ENCODE data around the gene OCEL1.

Gene OCEL1

DNA sequence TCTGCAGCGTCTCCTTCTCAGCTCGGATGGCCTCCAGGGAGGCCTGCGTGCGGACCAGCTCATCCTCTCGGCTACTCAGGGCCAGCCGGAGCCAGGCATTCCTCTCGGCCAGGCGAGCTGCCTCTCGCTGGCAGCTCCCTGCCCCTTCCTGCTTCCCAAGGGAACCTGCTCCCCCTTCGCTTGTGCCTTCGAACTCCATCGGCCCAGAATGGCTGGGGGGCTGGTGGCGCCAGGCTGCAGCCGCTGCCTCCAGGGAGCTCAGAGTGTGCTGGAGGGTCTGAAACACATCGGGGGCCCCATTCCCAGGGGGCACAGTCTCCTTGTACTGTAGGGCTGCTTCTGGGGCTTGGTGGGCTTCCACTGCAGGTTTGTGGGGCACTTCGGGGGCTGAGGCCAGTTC lies 36.5 kb downstream of the OCEL1 start:
- Histone ChIP-seq H3K36me3 (ENCODE audit: low read depth) (no peaks in the 10 kb centered on the region), H3K4me3 (ENCODE audit: severe bottlenecking) (no peak overlapping the region), H3K9me3 (ENCODE audit: severe bottlenecking) (no peaks in the 10 kb centered on the region), H3K27ac (ENCODE audit: poor library complexity, severe bottlenecking) (no peak overlapping the region), H3K27me3 (ENCODE audit: insufficient read depth, poor library complexity, severe bottlenecking) (no peaks in the 10 kb centered on the region), H3K4me1 (ENCODE audit: insufficient read depth, poor library complexity, severe bottlenecking) (no peaks in the 10 kb centered on the region)
- DNase-seq (ENCODE audit: low spot score) = no peak
- TF ChIP-seq, protein P1, sequence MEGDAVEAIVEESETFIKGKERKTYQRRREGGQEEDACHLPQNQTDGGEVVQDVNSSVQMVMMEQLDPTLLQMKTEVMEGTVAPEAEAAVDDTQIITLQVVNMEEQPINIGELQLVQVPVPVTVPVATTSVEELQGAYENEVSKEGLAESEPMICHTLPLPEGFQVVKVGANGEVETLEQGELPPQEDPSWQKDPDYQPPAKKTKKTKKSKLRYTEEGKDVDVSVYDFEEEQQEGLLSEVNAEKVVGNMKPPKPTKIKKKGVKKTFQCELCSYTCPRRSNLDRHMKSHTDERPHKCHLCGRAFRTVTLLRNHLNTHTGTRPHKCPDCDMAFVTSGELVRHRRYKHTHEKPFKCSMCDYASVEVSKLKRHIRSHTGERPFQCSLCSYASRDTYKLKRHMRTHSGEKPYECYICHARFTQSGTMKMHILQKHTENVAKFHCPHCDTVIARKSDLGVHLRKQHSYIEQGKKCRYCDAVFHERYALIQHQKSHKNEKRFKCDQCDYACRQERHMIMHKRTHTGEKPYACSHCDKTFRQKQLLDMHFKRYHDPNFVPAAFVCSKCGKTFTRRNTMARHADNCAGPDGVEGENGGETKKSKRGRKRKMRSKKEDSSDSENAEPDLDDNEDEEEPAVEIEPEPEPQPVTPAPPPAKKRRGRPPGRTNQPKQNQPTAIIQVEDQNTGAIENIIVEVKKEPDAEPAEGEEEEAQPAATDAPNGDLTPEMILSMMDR (IDR thresholded peaks at IDR 0.05; ENCODE audit: poor library complexity, severe bottlenecking) = no peak
- ATAC-seq (ENCODE audit: low read depth) = no peak

GRCh38 chr19:17263712-17264640 lies 38.0 kb downstream of the OCEL1 start:
- TF ChIP-seq, protein P1 (IDR thresholded peaks at IDR 0.05; ENCODE audit: poor library complexity, severe bottlenecking) = no peak
- H3K27ac ChIP-seq (ENCODE audit: poor library complexity, severe bottlenecking) = no peak overlapping the region
- ATAC-seq (ENCODE audit: low read depth) (no peak), DNase-seq (ENCODE audit: low spot score) (no peak)
- no peak overlapping the region for H3K4me3 ChIP-seq (ENCODE audit: severe bottlenecking)
- peaks cover 5% of the 10 kb centered on the region; the same call in 1 of the 2 replicates for H3K36me3 ChIP-seq (ENCODE audit: low read depth)
- no peaks in the 10 kb centered on the region for H3K27me3 ChIP-seq (ENCODE audit: insufficient read depth, poor library complexity, severe bottlenecking)
- H3K4me1 ChIP-seq (ENCODE audit: insufficient read depth, poor library complexity, severe bottlenecking) = peaks cover 5% of the 10 kb centered on the region
- no peaks in the 10 kb centered on the region for H3K9me3 ChIP-seq (ENCODE audit: severe bottlenecking)

GRCh38 chr19:17264641-17264979 lies 38.6 kb downstream of the OCEL1 start, which contains the start of gene USHBP1:
Gene USHBP1, minus strand, starts transcription at chr19:17264745. Its CDS starts 446 bp downstream, at chr19:17264299.
- peaks cover 5% of the 10 kb centered on the region for H3K4me1 ChIP-seq (ENCODE audit: insufficient read depth, poor library complexity, severe bottlenecking)
- H3K27ac ChIP-seq (ENCODE audit: poor library complexity, severe bottlenecking) = no peak within 1 kb of the TSS
- no peaks in the 10 kb centered on the region for H3K9me3 ChIP-seq (ENCODE audit: severe bottlenecking)
- peaks cover 12% of the 10 kb centered on the region; the same call in 1 of the 2 replicates for H3K36me3 ChIP-seq (ENCODE audit: low read depth)
- no peaks in the 10 kb centered on the region for H3K27me3 ChIP-seq (ENCODE audit: insufficient read depth, poor library complexity, severe bottlenecking)
- TF ChIP-seq, protein P1 (IDR thresholded peaks at IDR 0.05; ENCODE audit: poor library complexity, severe bottlenecking) = no peak
- ATAC-seq (ENCODE audit: low read depth) = no peak
- H3K4me3 ChIP-seq (ENCODE audit: severe bottlenecking) = no peak within 1 kb of the TSS
- DNase-seq (ENCODE audit: low spot score) = no peak

DNA sequence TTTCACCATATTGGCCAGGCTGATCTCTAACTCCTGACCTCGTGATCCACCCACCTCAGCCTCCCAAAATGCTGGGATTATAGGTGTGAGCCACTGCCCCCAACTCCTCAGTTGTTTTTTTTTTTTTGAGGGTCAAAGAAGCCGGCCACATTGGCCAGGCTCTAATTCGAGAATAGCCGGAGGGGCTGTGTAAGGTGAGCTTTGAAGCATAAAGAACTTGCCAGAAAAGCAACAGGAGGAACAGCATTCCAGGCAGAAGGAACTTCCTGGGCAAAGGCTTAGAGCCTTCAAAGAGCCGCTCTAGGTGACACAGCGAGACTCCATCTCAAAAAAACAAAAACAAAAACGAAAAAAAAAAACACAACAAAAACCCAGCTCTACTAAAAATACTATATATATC lies 40.0 kb downstream of the OCEL1 start:
- Histone ChIP-seq H3K9me3 (ENCODE audit: severe bottlenecking) (no peaks in the 10 kb centered on the region), H3K4me3 (ENCODE audit: severe bottlenecking) (no peak overlapping the region), H3K36me3 (ENCODE audit: low read depth) (peaks cover 18% of the 10 kb centered on the region; the same call in 1 of the 2 replicates), H3K27ac (ENCODE audit: poor library complexity, severe bottlenecking) (peak overlapping the region; percentile 73), H3K4me1 (ENCODE audit: insufficient read depth, poor library complexity, severe bottlenecking) (peaks cover 5% of the 10 kb centered on the region), H3K27me3 (ENCODE audit: insufficient read depth, poor library complexity, severe bottlenecking) (no peaks in the 10 kb centered on the region)
- DNase-seq (ENCODE audit: low spot score) = no peak
- TF ChIP-seq, protein P1 (IDR thresholded peaks at IDR 0.05; ENCODE audit: poor library complexity, severe bottlenecking) = no peak
- no peak for ATAC-seq (ENCODE audit: low read depth)

GRCh38 chr19:17266589-17266974 lies 40.6 kb downstream of the OCEL1 start:
- Histone ChIP-seq H3K4me1 (ENCODE audit: insufficient read depth, poor library complexity, severe bottlenecking) (peaks cover 5% of the 10 kb centered on the region), H3K27me3 (ENCODE audit: insufficient read depth, poor library complexity, severe bottlenecking) (no peaks in the 10 kb centered on the region), H3K36me3 (ENCODE audit: low read depth) (peaks cover 24% of the 10 kb centered on the region), H3K4me3 (ENCODE audit: severe bottlenecking) (no peak overlapping the region), H3K9me3 (ENCODE audit: severe bottlenecking) (no peaks in the 10 kb centered on the region), H3K27ac (ENCODE audit: poor library complexity, severe bottlenecking) (peak overlapping the region; percentile 73)
- no peak for DNase-seq (ENCODE audit: low spot score)
- TF ChIP-seq, protein P1 (IDR thresholded peaks at IDR 0.05; ENCODE audit: poor library complexity, severe bottlenecking) = no peak
- ATAC-seq (ENCODE audit: low read depth) = no peak
